Measurements from ENCODE around the gene PRTN3. TPM values are rescaled to one million over a fixed set of nuclear protein-coding genes. Genes with fewer than 3 reads are reported as not detected.
"Not testable (repeated sequence)": the region's sequence is repeated elsewhere in the genome, so short reads cannot be mapped to it uniquely, and the experiment has no call there.

PRTN3 gene
- total RNA-seq, 1 donor: not detected

- no peak for DNase-seq (ENCODE audit: insufficient read length, low spot score, missing footprints)
- no peak overlapping the region for H3K4me2 ChIP-seq (ENCODE audit: insufficient read depth, low read length)
- H3K4me1 ChIP-seq (ENCODE audit: insufficient read depth, low read length): peaks cover 3% of the 10 kb centered on the region
- no peak overlapping the region for H3K4me3 ChIP-seq (ENCODE audit: insufficient read depth, low read length)
- H3K79me2 ChIP-seq (ENCODE audit: insufficient read depth, low read length): no peaks in the 10 kb centered on the region
- H4K20me1 ChIP-seq (ENCODE audit: insufficient read depth, low read length): no peaks in the 10 kb centered on the region
- no peak overlapping the region for H3K27ac ChIP-seq (ENCODE audit: low read depth, low read length)
- no peak overlapping the region for H2AFZ ChIP-seq (ENCODE audit: low read length)
- no peaks in the 10 kb centered on the region for H3K9me3 ChIP-seq (ENCODE audit: low read depth, low read length)
- H3K27me3 ChIP-seq (ENCODE audit: insufficient read depth, low read length): peaks cover 37% of the 10 kb centered on the region
- H3K36me3 ChIP-seq (ENCODE audit: insufficient read depth, low read length): no peaks in the 10 kb centered on the region
- no peak for TF ChIP-seq CTCF (IDR thresholded peaks at IDR 0.05; ENCODE audit: extremely low read depth, low read depth, low read length)
These were observed 3.2 kb downstream of the PRTN3 start for GRCh38 chr19:843836-844545.

- no peak overlapping the region for H3K4me3 ChIP-seq (ENCODE audit: insufficient read depth, low read length)
These were observed 3.8 kb downstream of the PRTN3 start for GRCh38 chr19:844546-844971.

GRCh38 chr19:845707-846521, 5.1 kb downstream of the PRTN3 start:
- H4K20me1 ChIP-seq (ENCODE audit: insufficient read depth, low read length): no peaks in the 10 kb centered on the region
- no peaks in the 10 kb centered on the region for H3K36me3 ChIP-seq (ENCODE audit: insufficient read depth, low read length)
- H3K79me2 ChIP-seq (ENCODE audit: insufficient read depth, low read length): no peaks in the 10 kb centered on the region
- H2AFZ ChIP-seq (ENCODE audit: low read length): no peak overlapping the region
- no peak overlapping the region for H3K27ac ChIP-seq (ENCODE audit: low read depth, low read length)
- peaks cover 3% of the 10 kb centered on the region for H3K4me1 ChIP-seq (ENCODE audit: insufficient read depth, low read length)
- H3K4me3 ChIP-seq (ENCODE audit: insufficient read depth, low read length): no peak overlapping the region
- H3K4me2 ChIP-seq (ENCODE audit: insufficient read depth, low read length): no peak overlapping the region
- TF ChIP-seq CTCF (IDR thresholded peaks at IDR 0.05; ENCODE audit: extremely low read depth, low read depth, low read length): no peak
- H3K27me3 ChIP-seq (ENCODE audit: insufficient read depth, low read length): peaks cover 37% of the 10 kb centered on the region
- DNase-seq (ENCODE audit: insufficient read length, low spot score, missing footprints): no peak
- H3K9me3 ChIP-seq (ENCODE audit: low read depth, low read length): no peaks in the 10 kb centered on the region

More at GRCh38 chr19:844546-844971, 3.8 kb downstream of the PRTN3 start:
- no peaks in the 10 kb centered on the region for H3K79me2 ChIP-seq (ENCODE audit: insufficient read depth, low read length)
- H3K9me3 ChIP-seq (ENCODE audit: low read depth, low read length): no peaks in the 10 kb centered on the region
- H3K36me3 ChIP-seq (ENCODE audit: insufficient read depth, low read length): no peaks in the 10 kb centered on the region
- H3K4me2 ChIP-seq (ENCODE audit: insufficient read depth, low read length): no peak overlapping the region
- H3K4me1 ChIP-seq (ENCODE audit: insufficient read depth, low read length): peaks cover 3% of the 10 kb centered on the region
- no peak overlapping the region for H3K27ac ChIP-seq (ENCODE audit: low read depth, low read length)
- no peak for TF ChIP-seq CTCF (IDR thresholded peaks at IDR 0.05; ENCODE audit: extremely low read depth, low read depth, low read length)
- no peaks in the 10 kb centered on the region for H4K20me1 ChIP-seq (ENCODE audit: insufficient read depth, low read length)
- DNase-seq (ENCODE audit: insufficient read length, low spot score, missing footprints): no peak
- H2AFZ ChIP-seq (ENCODE audit: low read length): no peak overlapping the region
- peaks cover 37% of the 10 kb centered on the region for H3K27me3 ChIP-seq (ENCODE audit: insufficient read depth, low read length)

GRCh38 chr19:848386-848921, 7.7 kb downstream of the PRTN3 start:
- DNase-seq (ENCODE audit: insufficient read length, low spot score, missing footprints): no peak
- Histone ChIP-seq H3K9me3 (ENCODE audit: low read depth, low read length) (no peaks in the 10 kb centered on the region), H4K20me1 (ENCODE audit: insufficient read depth, low read length) (no peaks in the 10 kb centered on the region), H3K79me2 (ENCODE audit: insufficient read depth, low read length) (no peaks in the 10 kb centered on the region), H3K4me1 (ENCODE audit: insufficient read depth, low read length) (peaks cover 3% of the 10 kb centered on the region), H3K27ac (ENCODE audit: low read depth, low read length) (no peak overlapping the region), H2AFZ (ENCODE audit: low read length) (no peak overlapping the region), H3K4me2 (ENCODE audit: insufficient read depth, low read length) (no peak overlapping the region), H3K4me3 (ENCODE audit: insufficient read depth, low read length) (no peak overlapping the region), H3K27me3 (ENCODE audit: insufficient read depth, low read length) (peaks cover 32% of the 10 kb centered on the region), H3K36me3 (ENCODE audit: insufficient read depth, low read length) (no peaks in the 10 kb centered on the region)
- TF ChIP-seq CTCF (IDR thresholded peaks at IDR 0.05; ENCODE audit: extremely low read depth, low read depth, low read length): no peak

- H3K4me2 ChIP-seq (ENCODE audit: insufficient read depth, low read length); H2AFZ ChIP-seq (ENCODE audit: low read length); H3K79me2 ChIP-seq (ENCODE audit: insufficient read depth, low read length); H3K4me3 ChIP-seq (ENCODE audit: insufficient read depth, low read length); H3K36me3 ChIP-seq (ENCODE audit: insufficient read depth, low read length); H3K27ac ChIP-seq (ENCODE audit: low read depth, low read length); H3K4me1 ChIP-seq (ENCODE audit: insufficient read depth, low read length); H3K9me3 ChIP-seq (ENCODE audit: low read depth, low read length); DNase-seq (ENCODE audit: insufficient read length, low spot score, missing footprints); H4K20me1 ChIP-seq (ENCODE audit: insufficient read depth, low read length): not testable (repeated sequence)
- H3K27me3 ChIP-seq (ENCODE audit: insufficient read depth, low read length): peaks cover 27% of the 10 kb centered on the region
These were observed 8.4 kb downstream of the PRTN3 start for GRCh38 chr19:849195-849594.
